HG03280 (cell line): ENCODE measurements around the gene LRRN4.
"Not testable (repeated sequence)": the region's sequence is repeated elsewhere in the genome, so short reads cannot be mapped to it uniquely, and the experiment has no call there.

Experiments used
- ATAC-seq: cut with Tn5 transposase; IDR thresholded peaks from one replicate; pipeline ENCODE4 v1.9.1; 2021; ENCODE audit warnings: mild to moderate bottlenecking, moderate library complexity; ENCODE audit not compliant: unreplicated experiment

Gene LRRN4

GRCh38 chr20:6034134-6034969, 19.5 kb downstream of the LRRN4 start:
- no peak for ATAC-seq

DNA sequence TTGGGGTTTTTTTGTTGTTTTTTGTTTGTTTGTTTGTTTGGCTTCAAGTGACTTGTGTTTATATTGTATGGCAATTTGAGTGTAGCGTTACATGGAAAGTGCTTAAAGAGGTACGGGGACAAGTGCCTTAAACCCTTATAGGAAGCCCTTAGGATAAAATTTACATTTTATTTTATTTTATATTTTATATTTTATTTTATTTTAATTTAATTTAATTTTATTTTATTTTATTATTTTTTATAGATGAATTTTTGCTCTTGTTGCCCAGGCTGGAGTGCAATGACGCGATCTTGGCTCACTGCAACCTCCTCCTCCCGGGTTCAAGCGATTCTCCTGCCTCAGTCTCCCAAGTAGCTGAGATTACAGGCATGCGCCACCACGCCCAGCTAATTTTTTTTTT, 21.0 kb downstream of the LRRN4 start:
- not testable (repeated sequence) for ATAC-seq

- ATAC-seq: no peak
Measured at GRCh38 chr20:6030453-6031080, 23.3 kb downstream of the LRRN4 start.

DNA sequence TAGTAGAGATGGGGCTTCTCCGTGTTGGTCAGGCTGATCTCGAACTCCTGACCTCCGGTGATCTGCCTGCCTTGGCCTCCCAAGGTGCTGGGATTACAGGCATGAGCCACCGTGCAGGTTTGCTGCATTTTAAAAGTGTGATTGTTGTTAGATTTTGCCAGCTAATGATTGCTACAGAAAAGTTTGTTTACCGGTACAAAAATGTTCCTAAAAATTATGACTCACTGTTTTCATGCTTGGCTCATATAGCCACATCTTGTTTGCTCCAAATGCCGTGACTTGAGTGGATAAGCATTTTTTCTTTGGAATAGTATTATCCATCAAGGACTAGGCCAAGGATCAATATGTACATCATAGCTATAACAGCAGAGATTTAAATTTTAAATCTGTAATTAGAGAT, 24.3 kb downstream of the LRRN4 start:
- no peak for ATAC-seq

DNA sequence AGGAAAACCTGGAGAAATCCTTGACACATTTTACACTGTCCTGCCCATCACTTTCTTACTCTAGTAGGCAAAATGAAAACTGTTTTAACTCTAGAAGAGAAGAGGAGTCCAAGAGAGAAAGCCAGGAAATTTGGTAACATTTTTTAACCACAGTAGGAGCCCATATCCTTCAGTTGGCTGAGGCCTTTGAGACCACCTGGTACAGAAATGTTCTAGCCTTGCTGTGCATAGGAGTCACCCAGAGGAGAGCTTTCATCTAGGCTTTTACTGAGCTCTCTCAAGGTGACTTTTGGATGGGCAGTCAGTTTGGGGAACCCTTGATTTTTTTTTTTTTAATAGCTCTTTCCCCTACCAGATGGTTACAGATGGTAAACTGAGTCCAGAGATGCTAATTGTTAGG, 25.0 kb downstream of the LRRN4 start:
- ATAC-seq: no peak

GRCh38 chr20:6026051-6026450, 27.8 kb downstream of the LRRN4 start:
- ATAC-seq: no peak

- ATAC-seq: no peak
Measured at GRCh38 chr20:6024768-6025167, 29.1 kb downstream of the LRRN4 start.

GRCh38 chr20:6017880-6018279, 36.0 kb downstream of the LRRN4 start:
- ATAC-seq: no peak

GRCh38 chr20:6017467-6017866, 36.4 kb downstream of the LRRN4 start:
- no peak for ATAC-seq

- no peak for ATAC-seq
Measured at GRCh38 chr20:6014957-6015356, 38.9 kb downstream of the LRRN4 start.

GRCh38 chr20:6014017-6014416, 39.8 kb downstream of the LRRN4 start:
- ATAC-seq: no peak

DNA sequence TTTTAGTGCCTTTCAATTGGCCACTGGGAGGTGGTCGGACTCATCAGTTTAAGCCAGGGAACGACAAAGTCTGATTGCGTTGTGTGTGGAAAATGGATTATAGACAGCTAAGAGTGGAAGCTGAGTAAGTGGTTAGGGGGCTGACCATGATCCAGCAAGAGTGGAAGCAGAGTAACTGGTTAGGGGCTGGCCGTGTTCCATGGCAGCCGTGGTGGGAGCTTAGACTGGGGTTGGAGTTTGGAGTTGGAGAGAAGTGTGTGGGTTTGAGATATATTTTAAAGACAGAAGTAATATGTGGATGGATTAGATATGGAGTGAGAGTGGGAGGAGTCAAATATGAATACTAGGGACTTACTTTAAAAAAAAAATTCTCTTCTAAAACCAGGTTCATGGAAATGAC, 41.7 kb downstream of the LRRN4 start:
- ATAC-seq: no peak

GRCh38 chr20:6008254-6008653, 45.6 kb downstream of the LRRN4 start:
- no peak for ATAC-seq

DNA sequence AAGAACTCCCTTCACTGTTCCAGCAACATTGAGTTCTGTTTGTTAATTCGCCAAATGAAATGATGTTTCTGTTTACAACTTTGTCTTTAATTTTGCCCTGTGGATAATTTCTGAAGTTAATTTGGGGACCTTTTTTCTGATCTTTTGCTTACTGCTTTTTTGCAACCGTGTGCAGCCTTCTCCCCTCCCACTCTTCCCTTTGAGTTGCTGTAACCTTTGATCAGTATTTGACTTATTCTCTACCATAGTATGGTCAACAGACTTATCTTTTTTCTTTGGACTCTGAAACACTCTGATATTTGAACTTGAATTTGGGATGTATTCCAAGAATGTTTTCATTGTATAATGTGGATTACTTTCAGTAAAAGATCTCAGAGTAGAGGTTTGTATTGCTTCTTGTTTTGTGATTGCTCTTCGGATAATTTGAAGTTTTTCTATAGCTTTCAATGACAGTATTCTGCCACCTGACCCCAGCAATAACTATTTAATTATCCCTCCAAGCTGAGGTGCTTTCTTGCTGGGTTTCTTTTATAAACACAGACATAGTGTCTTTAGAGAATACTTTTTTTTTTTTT, 46.2 kb downstream of the LRRN4 start:
- ATAC-seq: no peak

DNA sequence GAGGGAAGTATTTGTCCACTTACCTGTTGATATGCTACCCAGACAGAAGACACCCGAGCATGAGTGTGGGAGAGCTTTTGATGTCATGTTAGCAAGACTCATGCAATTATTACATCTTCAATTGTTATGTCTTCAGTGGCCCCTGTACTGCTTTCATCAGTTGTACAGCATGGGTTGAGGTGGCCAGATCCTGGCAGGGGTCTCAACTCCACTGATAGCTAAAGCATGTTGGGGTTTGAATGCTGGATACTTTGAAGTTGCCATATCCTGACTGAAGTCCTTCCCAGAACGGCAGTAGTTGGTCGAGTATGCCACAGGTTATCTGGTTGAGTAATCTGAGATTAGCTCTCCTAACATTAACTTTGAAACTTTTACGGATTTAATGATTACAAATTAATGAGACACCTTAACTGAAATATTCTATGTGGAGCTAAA, 46.7 kb downstream of the LRRN4 start:
- no peak for ATAC-seq

- ATAC-seq: no peak
Measured at GRCh38 chr20:6006603-6006949, 47.3 kb downstream of the LRRN4 start.

- no peak for ATAC-seq
Measured at GRCh38 chr20:6000871-6001270, 53.0 kb downstream of the LRRN4 start.

- no peak for ATAC-seq
Measured at GRCh38 chr20:5999783-6000182, 54.1 kb downstream of the LRRN4 start.

DNA sequence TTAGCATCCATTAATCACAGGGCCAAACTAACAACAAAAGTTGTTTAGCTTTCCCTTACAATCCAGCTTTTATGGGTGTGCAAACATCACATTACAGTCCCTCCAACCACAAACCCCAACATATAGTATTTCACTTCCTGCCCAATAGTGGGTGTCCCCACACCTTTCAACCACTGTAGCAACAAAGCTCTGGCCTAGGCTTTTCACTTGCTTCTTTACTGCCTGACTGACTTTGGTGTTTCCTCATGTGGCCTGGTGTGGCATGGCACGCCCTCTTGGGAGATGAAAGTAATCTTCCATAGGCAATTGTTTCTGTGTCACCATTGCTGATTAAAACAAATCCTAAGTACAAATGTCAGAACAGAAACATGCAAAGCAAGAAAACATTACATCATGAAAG, 57.1 kb downstream of the LRRN4 start:
- peak; percentile 84 for ATAC-seq

GRCh38 chr20:5991623-5992441, 62.0 kb downstream of the LRRN4 start:
- no peak for ATAC-seq

GRCh38 chr20:5990946-5991345, 62.9 kb downstream of the LRRN4 start:
- ATAC-seq: no peak
